Adrenal gland (tissue), 5 donors: ENCODE measurements around the gene HIF1AN.

ENCODE experiments used
- CTCF ChIP-seq, 6 experiments: fragments of 450-650 bp in 4 of 6; fragments of 200-600 bp in 2 of 6; sonication (generic) in 1 of 6; IDR thresholded peaks; 1 replicate in 5 of 6; 2 replicates in 1 of 6; pipeline versions ENCODE4 v1.5.1 to v1.8.0; 2016 to 2021; ENCODE audit warnings: antibody characterized with exemption in 6 of 6, mild to moderate bottlenecking in 2 of 6, moderate library complexity in 1 of 6
- POLR2A ChIP-seq, 2 donors: fragments of 450-650 bp; IDR thresholded peaks; one replicate each; pipeline ENCODE4 v1.6.1; 2017; ENCODE audit warnings: antibody characterized with exemption in 2 of 2, mild to moderate bottlenecking in 2 of 2, moderate library complexity in 1 of 2
- donor health status: DM: no; HTN: no; CAD: no.

- TF ChIP-seq CTCF (IDR thresholded peaks at IDR 0.05) (no peak), POLR2A (IDR thresholded peaks at IDR 0.05) (no peak)
Observed at GRCh38 chr10:100576282-100576635, 40.5 kb downstream of the HIF1AN start.
